HL-60 (cell line): ENCODE measurements around the gene GLCE.
A peak's percentile ranks its signal among the peaks of the same experiment; 100 is the strongest.

Experiments used
- DNase-seq, 2 experiments: peaks; one replicate each; pipeline ENCODE4 v3.0.0-alpha.2; 2010 to 2020; ENCODE audit warnings: low read depth in 1 of 2, low spot score in 1 of 2
- H3K27ac ChIP-seq: fragments of 250-450 bp; sonication (Bioruptor Pico); replicated peaks from 2 replicates; pipeline ENCODE4 v1.5.1; 2020; ENCODE audit warnings: mild to moderate bottlenecking, moderate library complexity
- H3K27me3 ChIP-seq: fragments of 250-450 bp; sonication (Bioruptor Pico); 2 replicates; pipeline ENCODE4 v1.5.1; 2021; ENCODE audit warnings: mild to moderate bottlenecking, moderate library complexity; ENCODE audit not compliant: insufficient read depth, poor library complexity, severe bottlenecking
- H3K4me3 ChIP-seq: replicated peaks from 2 replicates; pipeline ENCODE4 v1.5.1; 2011; ENCODE audit warnings: mild to moderate bottlenecking, control low read depth, low read length; ENCODE audit not compliant: insufficient read depth
- CTCF ChIP-seq: IDR thresholded peaks from one replicate; pipeline ENCODE4 v1.5.1; 2011; ENCODE audit warnings: low read length, control low read depth, inconsistent platforms; ENCODE audit not compliant: insufficient read depth
- GABPA ChIP-seq: IDR thresholded peaks from 2 replicates; pipeline ENCODE4 v1.6.1; 2012; ENCODE audit warnings: low read depth
- POLR2AphosphoS5 ChIP-seq: IDR thresholded peaks from 2 replicates; pipeline ENCODE4 v1.6.1; 2012; ENCODE audit warnings: low read depth
- SPI1 ChIP-seq: IDR thresholded peaks from 2 replicates; pipeline ENCODE4 v1.6.1; 2012; ENCODE audit warnings: low read depth, mild to moderate bottlenecking, borderline replicate concordance
- TF ChIP-seq, protein P1 (sequence below): IDR thresholded peaks from 2 replicates; pipeline ENCODE4 v1.6.1; 2012; ENCODE audit warnings: low read depth; ENCODE audit not compliant: insufficient replicate concordance

GLCE gene

GRCh38 chr15:69223083-69223813 lies 62.8 kb downstream of the GLCE start:
- H3K27ac ChIP-seq = no peak overlapping the region
- TF ChIP-seq, protein P1, sequence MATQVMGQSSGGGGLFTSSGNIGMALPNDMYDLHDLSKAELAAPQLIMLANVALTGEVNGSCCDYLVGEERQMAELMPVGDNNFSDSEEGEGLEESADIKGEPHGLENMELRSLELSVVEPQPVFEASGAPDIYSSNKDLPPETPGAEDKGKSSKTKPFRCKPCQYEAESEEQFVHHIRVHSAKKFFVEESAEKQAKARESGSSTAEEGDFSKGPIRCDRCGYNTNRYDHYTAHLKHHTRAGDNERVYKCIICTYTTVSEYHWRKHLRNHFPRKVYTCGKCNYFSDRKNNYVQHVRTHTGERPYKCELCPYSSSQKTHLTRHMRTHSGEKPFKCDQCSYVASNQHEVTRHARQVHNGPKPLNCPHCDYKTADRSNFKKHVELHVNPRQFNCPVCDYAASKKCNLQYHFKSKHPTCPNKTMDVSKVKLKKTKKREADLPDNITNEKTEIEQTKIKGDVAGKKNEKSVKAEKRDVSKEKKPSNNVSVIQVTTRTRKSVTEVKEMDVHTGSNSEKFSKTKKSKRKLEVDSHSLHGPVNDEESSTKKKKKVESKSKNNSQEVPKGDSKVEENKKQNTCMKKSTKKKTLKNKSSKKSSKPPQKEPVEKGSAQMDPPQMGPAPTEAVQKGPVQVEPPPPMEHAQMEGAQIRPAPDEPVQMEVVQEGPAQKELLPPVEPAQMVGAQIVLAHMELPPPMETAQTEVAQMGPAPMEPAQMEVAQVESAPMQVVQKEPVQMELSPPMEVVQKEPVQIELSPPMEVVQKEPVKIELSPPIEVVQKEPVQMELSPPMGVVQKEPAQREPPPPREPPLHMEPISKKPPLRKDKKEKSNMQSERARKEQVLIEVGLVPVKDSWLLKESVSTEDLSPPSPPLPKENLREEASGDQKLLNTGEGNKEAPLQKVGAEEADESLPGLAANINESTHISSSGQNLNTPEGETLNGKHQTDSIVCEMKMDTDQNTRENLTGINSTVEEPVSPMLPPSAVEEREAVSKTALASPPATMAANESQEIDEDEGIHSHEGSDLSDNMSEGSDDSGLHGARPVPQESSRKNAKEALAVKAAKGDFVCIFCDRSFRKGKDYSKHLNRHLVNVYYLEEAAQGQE = no peak
- TF ChIP-seq POLR2AphosphoS5 = no peak
- no peak for TF ChIP-seq CTCF
- no peak for TF ChIP-seq GABPA
- no peak for TF ChIP-seq SPI1
- no peaks in the 10 kb centered on the region for H3K27me3 ChIP-seq
- no peak overlapping the region for H3K4me3 ChIP-seq
- no peak for DNase-seq

DNA sequence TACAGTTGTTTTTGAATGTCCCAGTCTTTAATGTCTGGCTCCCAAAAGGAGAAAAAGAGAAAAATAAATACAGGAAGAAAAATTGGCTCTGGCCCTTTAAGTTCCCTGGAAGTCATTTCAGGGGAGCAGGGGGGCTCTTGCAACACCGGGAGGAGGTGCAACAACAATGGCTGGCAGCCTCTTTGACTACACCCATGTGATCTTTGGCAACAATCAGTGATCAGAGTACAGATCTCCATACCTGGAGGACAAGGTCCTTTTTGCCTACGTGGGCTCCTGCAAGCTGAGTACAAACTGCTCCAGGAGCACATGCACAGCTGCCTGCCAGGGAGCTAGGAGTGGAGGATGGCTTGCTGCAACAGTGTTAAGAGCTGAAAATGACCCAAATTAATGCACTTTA lies 63.9 kb downstream of the GLCE start:
- Histone ChIP-seq H3K27ac (no peak overlapping the region), H3K4me3 (no peak overlapping the region), H3K27me3 (no peaks in the 10 kb centered on the region)
- DNase-seq = no peak
- TF ChIP-seq GABPA = no peak

GRCh38 chr15:69225355-69226022 lies 65.1 kb downstream of the GLCE start:
- DNase-seq = peak in 1 of 2 experiments; percentile 4
- Histone ChIP-seq H3K27ac (no peak overlapping the region), H3K27me3 (no peaks in the 10 kb centered on the region), H3K4me3 (no peak overlapping the region)
- TF ChIP-seq, protein P1 = no peak
- TF ChIP-seq CTCF (no peak), GABPA (no peak)

GRCh38 chr15:69226023-69226355 lies 65.6 kb downstream of the GLCE start:
- DNase-seq = no peak
- Histone ChIP-seq H3K27me3 (no peaks in the 10 kb centered on the region), H3K27ac (no peak overlapping the region), H3K4me3 (no peak overlapping the region)
- TF ChIP-seq, protein P1 = no peak
- TF ChIP-seq CTCF = no peak
- TF ChIP-seq GABPA = no peak
- TF ChIP-seq SPI1 = no peak
- TF ChIP-seq POLR2AphosphoS5 = no peak
